ENCODE results near the gene POU2F1. TPM values are rescaled to one million over a fixed set of nuclear protein-coding genes. Genes with fewer than 3 reads are reported as not detected.

POU2F1 gene
- total RNA-seq, 2 donors from 2014 or later = 48.6 to 49.4 TPM

DNA sequence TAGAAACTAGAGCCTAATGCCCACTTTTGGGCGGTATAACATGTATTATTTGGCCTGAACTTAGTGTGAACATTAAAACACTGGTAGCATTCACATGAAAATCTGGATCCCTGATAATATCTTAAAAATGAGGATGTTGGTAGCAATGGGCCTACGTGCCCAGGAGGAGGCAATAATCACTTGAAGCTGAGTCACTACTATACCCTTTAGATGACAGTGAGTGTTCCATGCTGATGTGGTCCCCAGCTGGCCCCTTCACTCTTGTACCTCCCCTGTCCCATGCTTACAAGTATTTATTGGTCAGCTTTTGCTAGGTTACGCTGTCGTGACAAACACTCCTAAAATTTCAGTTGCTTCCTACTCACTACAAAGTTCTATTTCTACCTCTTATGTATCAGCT, 23.0 kb upstream of the POU2F1 start:
- peaks cover 29% of the 10 kb centered on the region for H3K4me1 Mint-ChIP-seq
- H3K9ac ChIP-seq (ENCODE audit: extremely low read depth, low read length, poor library complexity, severe bottlenecking) = no peak overlapping the region
- no peak overlapping the region for H3K4me3 Mint-ChIP-seq
- WGBS, 2 experiments (ENCODE audit: insufficient coverage in 1 of 2, insufficient read length in 1 of 2) = 82 to 91% methylated on average over 4 of the region's 4 CpGs
- H3K9me3 Mint-ChIP-seq = peaks cover 4% of the 10 kb centered on the region
- H3K36me3 Mint-ChIP-seq (ENCODE audit: low read depth) = no peaks in the 10 kb centered on the region
- TF ChIP-seq CTCF (conservative IDR thresholded peaks at IDR 0.05) = peak; percentile 20
- no peaks in the 10 kb centered on the region for H3K27me3 ChIP-seq (ENCODE audit: control insufficient read depth, insufficient read depth, low read length, poor library complexity, severe bottlenecking)
- H3K36me3 ChIP-seq (ENCODE audit: control insufficient read depth, insufficient read depth, low read length) = no peaks in the 10 kb centered on the region
- H3K27ac Mint-ChIP-seq = no peak overlapping the region
- peaks cover 15% of the 10 kb centered on the region for H3K4me1 ChIP-seq (ENCODE audit: control insufficient read depth, insufficient read depth, low read length)
- no peaks in the 10 kb centered on the region for H3K9me3 ChIP-seq (ENCODE audit: control insufficient read depth, low read length)
- no peak overlapping the region for H3K4me3 ChIP-seq (ENCODE audit: low read length)
- no peak for DNase-seq
- no peak overlapping the region for H3K27ac ChIP-seq (ENCODE audit: low read depth, low read length)
- H3K27me3 Mint-ChIP-seq (ENCODE audit: insufficient read depth) = no peaks in the 10 kb centered on the region

DNA sequence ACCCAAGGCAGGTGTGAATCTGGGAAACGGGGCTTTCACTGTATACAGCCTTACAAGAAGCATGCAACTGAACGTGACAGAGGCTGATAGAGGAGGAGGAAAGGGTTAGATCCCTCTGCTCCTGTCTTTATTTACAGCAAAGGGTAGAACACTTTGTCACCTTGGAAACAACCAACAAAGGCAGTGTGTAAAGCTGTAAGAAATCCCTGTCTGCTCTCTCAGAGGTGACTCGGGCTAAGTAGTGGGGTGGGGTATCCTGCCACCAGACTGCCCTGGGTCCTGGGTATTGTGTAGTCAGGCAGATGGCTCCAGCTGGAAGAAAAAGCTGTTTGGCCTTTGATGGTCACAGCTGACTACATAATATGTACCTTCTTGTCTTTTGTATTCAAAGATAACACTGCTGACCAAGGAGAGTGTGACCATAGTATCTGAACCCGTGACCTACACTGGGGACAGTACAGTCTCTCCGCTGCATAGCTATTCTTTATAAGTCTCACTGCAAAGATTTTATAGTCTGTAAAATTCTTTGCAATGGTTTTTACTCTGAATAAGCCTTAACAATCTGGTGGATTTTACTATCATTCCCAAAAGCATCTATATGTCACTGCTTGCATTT, 22.1 kb upstream of the POU2F1 start:
- WGBS, 2 experiments (ENCODE audit: insufficient coverage in 1 of 2, insufficient read length in 1 of 2) = 60 to 69% methylated on average over 4 to 5 of the region's 5 CpGs
- Histone ChIP-seq H3K9me3 (ENCODE audit: control insufficient read depth, low read length) (no peaks in the 10 kb centered on the region), H3K27me3 (ENCODE audit: control insufficient read depth, insufficient read depth, low read length, poor library complexity, severe bottlenecking) (no peaks in the 10 kb centered on the region), H3K4me3 (ENCODE audit: low read length) (no peak overlapping the region), H3K9ac (ENCODE audit: extremely low read depth, low read length, poor library complexity, severe bottlenecking) (no peak overlapping the region), H3K36me3 (ENCODE audit: control insufficient read depth, insufficient read depth, low read length) (no peaks in the 10 kb centered on the region), H3K4me1 (ENCODE audit: control insufficient read depth, insufficient read depth, low read length) (peaks cover 15% of the 10 kb centered on the region), H3K27ac (ENCODE audit: low read depth, low read length) (peak overlapping the region; percentile 31)
- peak overlapping the region; percentile 72 for H3K27ac Mint-ChIP-seq
- H3K4me1 Mint-ChIP-seq = peaks cover 29% of the 10 kb centered on the region
- TF ChIP-seq CTCF (conservative IDR thresholded peaks at IDR 0.05) = no peak
- H3K4me3 Mint-ChIP-seq = no peak overlapping the region
- H3K9me3 Mint-ChIP-seq = peaks cover 4% of the 10 kb centered on the region
- H3K27me3 Mint-ChIP-seq (ENCODE audit: insufficient read depth) = no peaks in the 10 kb centered on the region
- DNase-seq = peak; percentile 67
- no peaks in the 10 kb centered on the region for H3K36me3 Mint-ChIP-seq (ENCODE audit: low read depth)

- Histone ChIP-seq H3K4me1 (ENCODE audit: control insufficient read depth, insufficient read depth, low read length) (peaks cover 15% of the 10 kb centered on the region), H3K27me3 (ENCODE audit: control insufficient read depth, insufficient read depth, low read length, poor library complexity, severe bottlenecking) (no peaks in the 10 kb centered on the region), H3K9ac (ENCODE audit: extremely low read depth, low read length, poor library complexity, severe bottlenecking) (no peak overlapping the region), H3K36me3 (ENCODE audit: control insufficient read depth, insufficient read depth, low read length) (no peaks in the 10 kb centered on the region), H3K27ac (ENCODE audit: low read depth, low read length) (no peak overlapping the region), H3K4me3 (ENCODE audit: low read length) (no peak overlapping the region), H3K9me3 (ENCODE audit: control insufficient read depth, low read length) (no peaks in the 10 kb centered on the region)
- no peak overlapping the region for H3K4me3 Mint-ChIP-seq
- WGBS, 2 experiments (ENCODE audit: insufficient coverage in 1 of 2, insufficient read length in 1 of 2) = 86 to 96% methylated on average over 1 to 2 of the region's 2 CpGs
- peaks cover 4% of the 10 kb centered on the region for H3K9me3 Mint-ChIP-seq
- no peak overlapping the region for H3K27ac Mint-ChIP-seq
- no peak for DNase-seq
- no peak for TF ChIP-seq CTCF (conservative IDR thresholded peaks at IDR 0.05)
- H3K4me1 Mint-ChIP-seq = peaks cover 29% of the 10 kb centered on the region
- H3K27me3 Mint-ChIP-seq (ENCODE audit: insufficient read depth) = no peaks in the 10 kb centered on the region
- no peaks in the 10 kb centered on the region for H3K36me3 Mint-ChIP-seq (ENCODE audit: low read depth)
Measured at GRCh38 chr1:167199656-167200055, 21.0 kb upstream of the POU2F1 start.

All from endodermal cell (in vitro differentiated cells).